A549 treated with ZK216348 at 1 μM for 4 hours (cell line): Measurements from ENCODE around the gene KCTD2. TPM values are rescaled to one million over a fixed set of nuclear protein-coding genes. Genes with fewer than 3 reads are reported as not detected.

ENCODE experiments used
- total RNA-seq: library from RNA; stranded (reverse); fragments of 200-300 nt; extraction: Qiagen RNA extraction; gene quantifications from 5 replicates; pipeline ENCODE4 v1.2.3, GENCODE V29; 2022; ENCODE audit warnings: low read depth

Gene KCTD2, protein sequence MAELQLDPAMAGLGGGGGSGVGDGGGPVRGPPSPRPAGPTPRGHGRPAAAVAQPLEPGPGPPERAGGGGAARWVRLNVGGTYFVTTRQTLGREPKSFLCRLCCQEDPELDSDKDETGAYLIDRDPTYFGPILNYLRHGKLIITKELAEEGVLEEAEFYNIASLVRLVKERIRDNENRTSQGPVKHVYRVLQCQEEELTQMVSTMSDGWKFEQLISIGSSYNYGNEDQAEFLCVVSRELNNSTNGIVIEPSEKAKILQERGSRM
- 26.4 to 33.7 TPM (median 30.7 TPM) in 5 replicates for total RNA-seq

GRCh38 chr17:75046407-75047289 lies at the start of gene KCTD2, which contains the start of gene ATP5PD:
KCTD2 (plus strand) TSS chr17:75047225; CDS start chr17:75047251, 26 bp downstream.
ATP5PD (minus strand) TSS chr17:75046969; CDS start chr17:75042650, 4,319 bp downstream.

DNA sequence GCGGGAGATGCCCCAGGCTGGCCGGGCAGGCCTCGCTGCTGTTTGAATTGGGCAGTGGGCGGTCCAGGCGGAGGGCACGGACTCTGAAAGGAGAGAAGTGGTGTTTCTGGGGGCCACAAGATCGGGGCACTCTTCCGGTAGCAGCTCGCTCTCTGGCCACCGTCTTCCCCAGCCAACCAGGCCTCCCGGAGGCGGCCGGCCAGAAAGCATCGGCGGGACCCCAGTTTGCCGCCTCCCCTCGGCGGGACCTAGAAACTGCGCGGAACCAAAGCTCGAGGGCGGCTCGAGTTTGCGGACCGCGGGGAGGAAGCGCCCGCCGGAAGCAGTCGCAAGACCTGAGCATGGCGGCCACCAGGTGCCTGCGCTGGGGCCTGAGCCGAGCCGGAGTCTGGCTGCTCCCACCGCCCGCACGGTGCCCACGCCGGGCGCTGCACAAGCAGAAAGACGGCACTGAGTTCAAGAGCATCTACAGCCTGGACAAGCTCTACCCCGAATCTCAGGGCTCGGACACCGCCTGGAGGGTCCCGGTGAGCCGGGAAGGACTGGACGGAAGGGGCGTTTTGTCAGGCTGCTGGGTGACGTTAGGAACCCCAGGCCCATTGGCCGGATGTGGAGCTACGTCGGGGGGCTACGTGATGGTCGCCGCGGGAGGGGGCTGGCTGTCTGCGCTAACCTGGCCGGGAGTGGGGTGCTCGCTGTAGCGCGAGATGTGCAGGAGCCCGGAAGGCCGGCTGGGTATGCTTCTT lies 34.5 kb upstream of the KCTD2 start, which contains the start of gene MRPL58:
Gene MRPL58, plus strand, starts transcription at position 325 of the 746 bp plus-strand sequence. Its CDS starts 17 bp downstream, at position 342.

GRCh38 chr17:75087558-75088453 lies 40.8 kb downstream of the KCTD2 start, which contains the start of gene SLC16A5:
SLC16A5 (plus strand) TSS chr17:75087954; CDS start chr17:75093637, 5,683 bp downstream.

GRCh38 chr17:75109407-75110233 lies 62.6 kb downstream of the KCTD2 start, which contains the start of gene ARMC7:
ARMC7 (plus strand) TSS chr17:75109969; CDS start chr17:75110289, 320 bp downstream.

Other genes starting within 250 kb of the KCTD2 start
- 0.21 to 0.52 TPM (median 0.27 TPM) in 5 replicates for gene GRIN2C, start 187.3 kb upstream of the KCTD2 start, total RNA-seq
- gene FDXR, start 174.2 kb upstream of the KCTD2 start, total RNA-seq: 33.6 to 70.0 TPM (median 67.8 TPM) in 5 replicates
- gene FADS6, start 153.6 kb upstream of the KCTD2 start, total RNA-seq: not detected in 5 replicates
- 0.08 to 0.18 TPM (median 0.12 TPM) in 4 of 5 replicates, not detected in the other for gene USH1G, start 124.0 kb upstream of the KCTD2 start, total RNA-seq
- 0.06 to 0.14 TPM in 2 of 5 replicates, not detected in the others for gene OTOP2, start 123.0 kb upstream of the KCTD2 start, total RNA-seq
- gene OTOP3, start 111.3 kb upstream of the KCTD2 start, total RNA-seq: not detected in 5 replicates
- gene HID1, start 74.5 kb upstream of the KCTD2 start, total RNA-seq: 7.1 to 12.7 TPM (median 11.0 TPM) in 5 replicates
- 41.1 to 73.3 TPM (median 64.5 TPM) in 5 replicates for gene CDR2L, start 59.6 kb upstream of the KCTD2 start, total RNA-seq
- gene MRPL58, start 34.6 kb upstream of the KCTD2 start, total RNA-seq: 75.8 to 85.3 TPM (median 76.5 TPM) in 5 replicates
- gene ATP5PD, start 256 bp upstream of the KCTD2 start, total RNA-seq: 453 to 615 TPM (median 486 TPM) in 5 replicates
- gene SLC16A5, start 40.7 kb downstream of the KCTD2 start, total RNA-seq: 16.8 to 35.9 TPM (median 29.7 TPM) in 5 replicates
- 17.4 to 21.8 TPM (median 18.7 TPM) in 5 replicates for gene ARMC7, start 62.7 kb downstream of the KCTD2 start, total RNA-seq
- gene NT5C, start 84.5 kb downstream of the KCTD2 start, total RNA-seq: 82.9 to 136 TPM (median 131 TPM) in 5 replicates
- gene JPT1, start 107.3 kb downstream of the KCTD2 start, total RNA-seq: 675 to 933 TPM (median 796 TPM) in 5 replicates
- gene SUMO2, start 135.7 kb downstream of the KCTD2 start, total RNA-seq: 296 to 622 TPM (median 397 TPM) in 5 replicates
- 102 to 109 TPM (median 103 TPM) in 5 replicates for gene NUP85, start 158.5 kb downstream of the KCTD2 start, total RNA-seq
- gene GGA3, start 214.4 kb downstream of the KCTD2 start, total RNA-seq: 25.1 to 35.6 TPM (median 29.2 TPM) in 5 replicates
- gene MRPS7, start 214.7 kb downstream of the KCTD2 start, total RNA-seq: 143 to 181 TPM (median 173 TPM) in 5 replicates
- 31.3 to 40.8 TPM (median 37.9 TPM) in 5 replicates for gene MIF4GD, start 224.0 kb downstream of the KCTD2 start, total RNA-seq
- gene SLC25A19, start 242.2 kb downstream of the KCTD2 start, total RNA-seq: 13.9 to 20.3 TPM (median 18.8 TPM) in 5 replicates